T-cell (primary cell): ENCODE results near the gene TLE1. TPM values are rescaled to one million over a fixed set of nuclear protein-coding genes. Genes with fewer than 3 reads are reported as not detected.

Experiments
- ATAC-seq, 4 experiments: fragments of 200-7000 bp in 3 of 4; fragments of 150-1000 bp in 1 of 4; cut with Tn5 transposase; replicated peaks in 1 of 4; 1 replicate in 3 of 4; 2 replicates in 1 of 4; pipeline ENCODE4 v1.10.0; 2021; ENCODE audit warnings: moderate library complexity in 3 of 4, mild to moderate bottlenecking in 2 of 4, moderate number of reproducible peaks in 1 of 4
- CTCF ChIA-PET, 2 donors: fragments of 300-600 bp; sonication (Branson Sonifier 250); formaldehyde crosslinking; loops; one replicate each; lab custom pipeline; 2022; ENCODE audit warnings: antibody characterized with exemption in 2 of 2; lab: Charles Lee
- POLR2A ChIA-PET, 2 donors: fragments of 300-600 bp; sonication (Branson Sonifier 250); formaldehyde crosslinking; loops; one replicate each; lab custom pipeline; 2022; ENCODE audit warnings: antibody characterized with exemption in 2 of 2; lab: Charles Lee
- DNase-seq, 35 experiments: peaks; one replicate each; pipeline versions ENCODE4 v3.0.0 to v3.0.0-alpha.2; 2013 to 2023
- H3K27ac ChIP-seq: one replicate; pipeline ENCODE4 v1.5.1; 2013; ENCODE audit warnings: low read length
- H3K27me3 ChIP-seq, 2 experiments: replicated peaks in 1 of 2; 1 replicate in 1 of 2; 2 replicates in 1 of 2; pipeline versions ENCODE4 v1.6.1 to v1.7.0; 2013; ENCODE audit warnings: low read length in 1 of 2, mixed read lengths in 1 of 2; ENCODE audit not compliant: control insufficient read depth in 2 of 2, insufficient read depth in 2 of 2; ENCODE audit errors: extremely low read depth in 1 of 2
- H3K36me3 ChIP-seq, 2 donors: 1 replicate in 1 of 2; 2 replicates in 1 of 2; pipeline versions ENCODE4 v1.6.1 to v1.7.0; 2013; ENCODE audit warnings: low read length in 1 of 2; ENCODE audit not compliant: control insufficient read depth in 2 of 2, insufficient read depth in 1 of 2; ENCODE audit errors: extremely low read depth in 1 of 2
- H3K4me1 ChIP-seq, 2 experiments: 1 replicate in 1 of 2; 2 replicates in 1 of 2; pipeline versions ENCODE4 v1.6.1 to v1.7.0; 2013; ENCODE audit warnings: low read length in 2 of 2, mixed read lengths in 1 of 2; ENCODE audit not compliant: insufficient read depth in 2 of 2, control insufficient read depth in 1 of 2; ENCODE audit errors: extremely low read depth in 1 of 2
- H3K4me3 ChIP-seq, 2 donors: 1 replicate in 1 of 2; 2 replicates in 1 of 2; pipeline versions ENCODE4 v1.5.1 to v1.7.0; 2013; ENCODE audit warnings: mild to moderate bottlenecking in 2 of 2, low read length in 1 of 2, moderate library complexity in 1 of 2; ENCODE audit not compliant: control insufficient read depth in 1 of 2; ENCODE audit errors: extremely low read depth in 1 of 2
- H3K9me3 ChIP-seq: 2 replicates; pipeline ENCODE4 v1.7.0; 2013
- H3K27ac Mint-ChIP-seq, 2 donors: one replicate each; pipeline ENCODE4 v1.8.0; 2020 to 2021; ENCODE audit warnings: mild to moderate bottlenecking in 2 of 2, mixed read lengths in 2 of 2
- H3K27me3 Mint-ChIP-seq, 2 donors: one replicate each; pipeline ENCODE4 v1.8.0; 2021 to 2022; ENCODE audit warnings: mixed read lengths in 2 of 2
- H3K36me3 Mint-ChIP-seq: one replicate; pipeline ENCODE4 v1.8.0; 2021; ENCODE audit warnings: mixed read lengths
- H3K4me1 Mint-ChIP-seq, 3 donors: one replicate each; pipeline ENCODE4 v1.8.0; 2020 to 2022; ENCODE audit warnings: mixed read lengths in 3 of 3, mild to moderate bottlenecking in 1 of 3
- H3K4me3 Mint-ChIP-seq, 3 donors: one replicate each; pipeline ENCODE4 v1.8.0; 2020 to 2022; ENCODE audit warnings: mild to moderate bottlenecking in 3 of 3, mixed read lengths in 3 of 3, moderate library complexity in 3 of 3
- H3K9me3 Mint-ChIP-seq, 3 donors: one replicate each; pipeline ENCODE4 v1.8.0; 2020 to 2022; ENCODE audit warnings: mixed read lengths in 3 of 3
- WGBS: methylation state at CpG from one replicate; pipeline ENCODE4 v1.1.5; 2013; ENCODE audit warnings: missing lambda C conversion rate; ENCODE audit not compliant: insufficient coverage; 5-methylcytosine and 5-hydroxymethylcytosine counted together
- total RNA-seq, 35 experiments: library from RNA in 6 of 35; stranded (reverse) in 6 of 35; fragments of 120-200 nt in 1 of 35; gene quantifications; one replicate each; pipeline versions ENCODE4 v1.2.1 to v1.2.4 and lab custom pipeline; 2013 to 2026

Gene TLE1
- total RNA-seq, 5 donors from 2014 or later (not counting 1 experiment from before 2014, with no cell fraction given), result 1.3 to 3.5 (median 2.8) TPM

DNA sequence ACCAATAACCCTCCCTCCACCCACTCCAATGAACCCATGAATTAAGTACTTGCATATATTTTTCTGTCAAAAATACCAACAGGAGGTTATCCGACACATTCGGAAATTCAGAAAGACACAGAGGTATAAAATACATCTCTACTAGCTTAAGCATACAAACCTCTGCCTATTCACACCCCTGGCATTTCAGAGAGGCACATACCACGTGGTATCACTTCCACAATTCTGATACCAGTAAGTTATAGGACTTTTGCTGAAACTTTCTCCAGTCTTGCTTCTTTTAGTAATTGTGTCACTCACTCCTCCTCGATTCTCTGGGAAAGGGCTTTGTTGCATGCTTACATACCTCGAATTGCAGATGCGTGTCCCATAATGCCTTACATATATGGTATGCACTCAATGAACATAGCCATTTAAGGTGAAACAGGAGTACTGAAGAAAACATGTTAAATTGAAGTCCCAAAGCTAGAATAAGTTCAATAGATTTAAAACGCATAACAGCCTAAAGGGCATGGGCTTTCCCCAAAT, 58.1 kb downstream of the TLE1 start:
- no peak overlapping the region for H3K27ac ChIP-seq
- H3K36me3 Mint-ChIP-seq, result no peaks in the 10 kb centered on the region
- H3K27ac Mint-ChIP-seq, result no peak overlapping the region
- H3K4me1 Mint-ChIP-seq, result no peaks in the 10 kb centered on the region
- no peaks in the 10 kb centered on the region for H3K36me3 ChIP-seq
- no peak overlapping the region for H3K4me3 Mint-ChIP-seq
- 83% methylated on average over 2 of the region's 7 CpGs for WGBS
- no peak overlapping the region for H3K4me3 ChIP-seq
- peaks cover 0 to 3% of the 10 kb centered on the region in 2 donors for H3K27me3 Mint-ChIP-seq
- DNase-seq (no peak), ATAC-seq (no peak)
- no peaks in the 10 kb centered on the region for H3K4me1 ChIP-seq
- H3K27me3 ChIP-seq, result no peaks in the 10 kb centered on the region
- H3K9me3 Mint-ChIP-seq, result no peaks in the 10 kb centered on the region
- POLR2A ChIA-PET, result no interaction called here
- CTCF ChIA-PET, result interaction anchor here in 1 of 2 donors (0.7 kb wide), 1 partner anchor 207 kb away, joined by 3 read pairs; no protein-coding TSS in a partner anchor
- H3K9me3 ChIP-seq, result no peaks in the 10 kb centered on the region

DNA sequence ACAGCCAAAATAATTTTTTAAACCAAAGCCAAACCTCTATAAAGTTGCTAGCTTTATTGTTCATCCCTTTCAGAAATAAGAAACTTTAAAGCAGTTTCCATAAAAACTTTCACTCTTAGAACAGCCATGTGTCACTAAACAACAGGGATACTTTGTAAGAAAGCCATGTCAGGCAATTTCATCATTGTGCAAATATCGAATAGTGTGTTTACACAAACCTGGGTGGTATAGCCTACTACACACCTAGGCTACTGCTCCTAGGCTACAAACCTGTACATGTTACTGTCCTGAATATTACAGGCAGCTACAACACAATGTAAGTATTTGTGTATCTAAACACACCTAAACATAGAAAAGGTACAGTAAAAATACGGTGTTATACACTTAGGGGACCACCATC, 59.9 kb downstream of the TLE1 start:
- no peaks in the 10 kb centered on the region for H3K36me3 ChIP-seq
- no peaks in the 10 kb centered on the region for H3K4me1 ChIP-seq
- Mint-ChIP-seq H3K4me1 (no peaks in the 10 kb centered on the region), H3K27me3 (peaks cover 0 to 3% of the 10 kb centered on the region in 2 donors), H3K36me3 (no peaks in the 10 kb centered on the region), H3K4me3 (no peak overlapping the region), H3K9me3 (no peaks in the 10 kb centered on the region), H3K27ac (no peak overlapping the region)
- ATAC-seq, result no peak
- H3K27ac ChIP-seq, result no peak overlapping the region
- POLR2A ChIA-PET, result no interaction called here
- no peak for DNase-seq
- CTCF ChIA-PET, result no interaction called here
- H3K4me3 ChIP-seq, result no peak overlapping the region
- no peaks in the 10 kb centered on the region for H3K27me3 ChIP-seq
- H3K9me3 ChIP-seq, result no peaks in the 10 kb centered on the region
- WGBS, result 100% methylated on average over 1 of the region's 2 CpGs

DNA sequence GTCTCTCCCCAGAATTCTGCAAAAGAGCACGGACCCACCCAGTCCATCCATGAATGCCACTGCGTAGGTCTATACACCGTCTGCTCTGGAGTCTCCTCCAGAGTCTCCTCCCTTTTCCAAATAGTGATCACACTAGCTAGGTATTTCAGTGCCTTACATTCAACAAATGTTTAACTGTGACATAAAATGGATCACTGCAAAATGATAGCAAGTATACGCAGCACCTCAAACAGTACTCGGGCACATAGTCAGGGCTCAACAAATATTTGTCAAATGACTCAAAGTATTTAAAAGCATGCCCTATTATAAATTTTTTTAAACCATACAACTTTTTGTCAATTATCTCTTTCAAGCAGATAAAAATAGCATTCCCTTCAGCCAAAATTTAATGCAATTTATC, 60.5 kb downstream of the TLE1 start:
- no peak overlapping the region for H3K27ac ChIP-seq
- no peak overlapping the region for H3K4me3 ChIP-seq
- ChIA-PET POLR2A (no interaction called here), CTCF (no interaction called here)
- no peaks in the 10 kb centered on the region for H3K27me3 ChIP-seq
- 100% methylated on average over 5 of the region's 5 CpGs for WGBS
- Mint-ChIP-seq H3K4me1 (no peaks in the 10 kb centered on the region), H3K9me3 (no peaks in the 10 kb centered on the region), H3K27ac (no peak overlapping the region), H3K36me3 (no peaks in the 10 kb centered on the region), H3K27me3 (peaks cover 0 to under 1% of the 10 kb centered on the region in 2 donors), H3K4me3 (no peak overlapping the region)
- no peaks in the 10 kb centered on the region for H3K36me3 ChIP-seq
- H3K9me3 ChIP-seq, result no peaks in the 10 kb centered on the region
- no peaks in the 10 kb centered on the region for H3K4me1 ChIP-seq
- no peak for DNase-seq
- ATAC-seq, result no peak

DNA sequence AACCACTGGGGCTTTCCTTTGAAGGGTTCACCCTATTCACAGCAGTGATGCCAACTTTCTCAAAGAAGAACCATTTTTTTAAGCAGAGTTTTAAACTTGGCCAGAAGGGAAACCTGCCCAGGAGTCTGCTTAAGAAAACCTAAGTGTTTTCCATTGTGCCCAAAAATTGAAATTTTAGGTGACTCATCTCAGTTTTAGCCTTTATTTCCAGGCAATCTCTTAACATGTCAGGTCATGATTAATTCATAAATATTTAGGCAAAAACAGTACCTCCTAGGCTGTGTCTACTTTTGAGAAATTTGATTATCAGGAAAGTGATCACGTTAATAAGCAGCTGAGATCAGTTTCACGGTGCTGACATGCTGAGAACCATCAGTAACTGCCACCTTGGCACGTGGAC, 61.9 kb downstream of the TLE1 start:
- Mint-ChIP-seq H3K4me1 (no peaks in the 10 kb centered on the region), H3K36me3 (no peaks in the 10 kb centered on the region), H3K9me3 (no peaks in the 10 kb centered on the region), H3K4me3 (no peak overlapping the region), H3K27ac (no peak overlapping the region), H3K27me3 (no peaks in the 10 kb centered on the region)
- 80% methylated on average over 1 of the region's 3 CpGs for WGBS
- no peaks in the 10 kb centered on the region for H3K4me1 ChIP-seq
- H3K27ac ChIP-seq, result no peak overlapping the region
- POLR2A ChIA-PET, result no interaction called here
- no peaks in the 10 kb centered on the region for H3K9me3 ChIP-seq
- CTCF ChIA-PET, result no interaction called here
- H3K4me3 ChIP-seq, result no peak overlapping the region
- no peaks in the 10 kb centered on the region for H3K36me3 ChIP-seq
- H3K27me3 ChIP-seq, result no peaks in the 10 kb centered on the region
- no peak for ATAC-seq
- no peak for DNase-seq

DNA sequence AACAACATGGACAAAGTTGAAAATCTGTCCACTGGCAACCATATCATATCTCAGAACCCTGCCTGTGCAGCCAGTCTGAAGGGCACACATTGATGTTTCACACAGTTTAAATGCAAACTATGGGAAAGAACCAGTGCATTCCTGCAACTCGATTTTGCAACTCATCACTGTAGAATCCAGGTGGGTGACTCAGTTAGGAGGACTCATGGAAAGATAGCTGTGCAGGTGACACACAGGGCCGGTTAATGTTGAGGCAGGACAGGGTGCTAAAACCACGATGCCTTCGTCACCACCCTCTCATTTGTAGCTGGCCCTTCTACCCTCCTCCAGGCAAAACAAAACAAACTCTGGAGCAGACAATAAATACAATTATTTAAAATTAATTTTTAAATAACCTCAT, 62.8 kb downstream of the TLE1 start:
- ATAC-seq (no peak), DNase-seq (no peak)
- H3K4me3 Mint-ChIP-seq, result no peak overlapping the region
- no peaks in the 10 kb centered on the region for H3K27me3 Mint-ChIP-seq
- H3K27ac Mint-ChIP-seq, result no peak overlapping the region
- Histone ChIP-seq H3K27me3 (no peaks in the 10 kb centered on the region), H3K27ac (no peak overlapping the region), H3K9me3 (no peaks in the 10 kb centered on the region), H3K4me1 (no peaks in the 10 kb centered on the region), H3K4me3 (no peak overlapping the region), H3K36me3 (no peaks in the 10 kb centered on the region)
- POLR2A ChIA-PET, result no interaction called here
- CTCF ChIA-PET, result interaction anchor here in 1 of 2 donors (0.5 kb wide), 1 partner anchor 1334 kb away, joined by 4 read pairs; no protein-coding TSS in a partner anchor
- WGBS, result 43% methylated on average over 2 of the region's 4 CpGs
- no peaks in the 10 kb centered on the region for H3K9me3 Mint-ChIP-seq
- no peaks in the 10 kb centered on the region for H3K4me1 Mint-ChIP-seq
- no peaks in the 10 kb centered on the region for H3K36me3 Mint-ChIP-seq

DNA sequence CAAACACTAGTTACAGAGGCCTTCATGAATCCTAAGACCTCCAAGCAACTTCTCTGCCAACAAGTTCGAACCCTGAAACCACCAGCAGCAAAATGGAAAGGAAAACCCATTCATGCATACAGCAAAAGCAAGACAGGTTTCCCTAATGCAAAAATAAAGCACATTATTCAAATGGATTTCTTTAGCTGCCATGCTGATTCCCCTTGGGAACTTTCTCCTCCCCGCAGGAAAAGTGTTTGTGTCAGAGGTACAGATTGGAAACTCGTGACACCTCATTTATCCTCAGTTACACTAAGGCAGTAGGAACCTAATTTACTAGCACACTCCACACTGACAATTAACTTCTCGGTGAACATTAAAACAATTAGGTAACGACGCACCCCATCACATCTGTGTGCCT, 63.4 kb downstream of the TLE1 start:
- CTCF ChIA-PET, result no interaction called here
- Mint-ChIP-seq H3K27ac (no peak overlapping the region), H3K4me1 (no peaks in the 10 kb centered on the region), H3K9me3 (no peaks in the 10 kb centered on the region), H3K36me3 (no peaks in the 10 kb centered on the region), H3K27me3 (no peaks in the 10 kb centered on the region), H3K4me3 (no peak overlapping the region)
- no peak overlapping the region for H3K4me3 ChIP-seq
- no peak for ATAC-seq
- WGBS, result 82% methylated on average over 4 of the region's 6 CpGs
- no peaks in the 10 kb centered on the region for H3K36me3 ChIP-seq
- no peaks in the 10 kb centered on the region for H3K4me1 ChIP-seq
- POLR2A ChIA-PET, result no interaction called here
- no peak overlapping the region for H3K27ac ChIP-seq
- DNase-seq, result no peak
- no peaks in the 10 kb centered on the region for H3K27me3 ChIP-seq
- no peaks in the 10 kb centered on the region for H3K9me3 ChIP-seq

DNA sequence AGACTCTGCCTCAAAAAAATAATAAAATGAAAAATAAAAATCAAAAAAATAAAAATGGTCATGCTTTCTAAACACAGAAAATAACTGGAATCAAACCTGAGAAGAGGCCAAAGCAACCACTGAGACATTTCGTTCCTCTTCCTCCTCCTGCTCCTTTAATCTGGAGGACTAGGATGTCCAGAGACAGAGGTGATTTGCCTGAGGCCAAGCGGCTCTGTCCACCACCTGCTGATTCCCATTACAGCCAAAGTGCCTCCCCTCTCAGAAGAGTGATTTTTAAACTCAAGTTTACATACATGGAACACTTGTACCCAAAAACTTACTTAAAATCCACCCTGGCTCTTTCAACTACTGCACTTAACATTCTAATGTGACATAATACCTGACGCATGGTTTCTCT, 65.6 kb downstream of the TLE1 start:
- Histone ChIP-seq H3K27ac (no peak overlapping the region), H3K27me3 (no peaks in the 10 kb centered on the region), H3K36me3 (no peaks in the 10 kb centered on the region), H3K9me3 (no peaks in the 10 kb centered on the region), H3K4me1 (peaks cover 0 to 4% of the 10 kb centered on the region in 2 experiments), H3K4me3 (no peak overlapping the region)
- H3K27ac Mint-ChIP-seq, result no peak overlapping the region
- WGBS, result 80% methylated on average over 3 of the region's 3 CpGs
- H3K36me3 Mint-ChIP-seq, result no peaks in the 10 kb centered on the region
- CTCF ChIA-PET, result no interaction called here
- DNase-seq (no peak), ATAC-seq (no peak)
- peaks cover 9 to 14% (median 9%) of the 10 kb centered on the region in 3 donors for H3K4me1 Mint-ChIP-seq
- no peaks in the 10 kb centered on the region for H3K9me3 Mint-ChIP-seq
- H3K27me3 Mint-ChIP-seq, result no peaks in the 10 kb centered on the region
- no peak overlapping the region for H3K4me3 Mint-ChIP-seq
- POLR2A ChIA-PET, result no interaction called here
